Measurements from ENCODE around the gene SIRPG. TPM values are rescaled to one million over a fixed set of nuclear protein-coding genes. Genes with fewer than 3 reads are reported as not detected.

SIRPG gene
- total and polyA plus RNA-seq, 2 of the 8 experiments (the other 6 are each of a cell fraction or from before 2014, with no cell fraction given): 0.08 TPM; not detected in 1

- TF ChIP-seq CHD7 (IDR thresholded peaks at IDR 0.05; ENCODE audit: insufficient replicate concordance, low read length): no peak
- no peak for TF ChIP-seq SP1 (IDR thresholded peaks at IDR 0.05; ENCODE audit: low read depth, low read length)
- TF ChIP-seq SIN3A (conservative IDR thresholded peaks at IDR 0.05 in 1 of 2, IDR thresholded peaks at IDR 0.05 in 1 of 2; ENCODE audit: low read depth in 1 of 2, low read length in 2 of 2): no peak
- no peak for TF ChIP-seq TCF12 (IDR thresholded peaks at IDR 0.05; ENCODE audit: low read depth, low read length)
- TF ChIP-seq CHD1 (IDR thresholded peaks at IDR 0.05; ENCODE audit: low read depth, low read length): no peak
- TF ChIP-seq, protein P1, sequence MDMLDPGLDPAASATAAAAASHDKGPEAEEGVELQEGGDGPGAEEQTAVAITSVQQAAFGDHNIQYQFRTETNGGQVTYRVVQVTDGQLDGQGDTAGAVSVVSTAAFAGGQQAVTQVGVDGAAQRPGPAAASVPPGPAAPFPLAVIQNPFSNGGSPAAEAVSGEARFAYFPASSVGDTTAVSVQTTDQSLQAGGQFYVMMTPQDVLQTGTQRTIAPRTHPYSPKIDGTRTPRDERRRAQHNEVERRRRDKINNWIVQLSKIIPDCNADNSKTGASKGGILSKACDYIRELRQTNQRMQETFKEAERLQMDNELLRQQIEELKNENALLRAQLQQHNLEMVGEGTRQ (IDR thresholded peaks at IDR 0.05; ENCODE audit: low read length): no peak
- TF ChIP-seq YY1 (IDR thresholded peaks at IDR 0.05; ENCODE audit: low read depth, low read length): no peak
- TF ChIP-seq POLR2AphosphoS5 (IDR thresholded peaks at IDR 0.05; ENCODE audit: low read depth, low read length): no peak
- no peak for TF ChIP-seq SIX5 (IDR thresholded peaks at IDR 0.05; ENCODE audit: low read depth, low read length)
- TF ChIP-seq POLR2A (IDR thresholded peaks at IDR 0.05; ENCODE audit: control extremely low read depth in 1 of 2, low read depth in 2 of 2, low read length in 2 of 2): no peak
- TF ChIP-seq RAD21 (IDR thresholded peaks at IDR 0.05 in 1 of 2, conservative IDR thresholded peaks at IDR 0.05 in 1 of 2; ENCODE audit: low read depth in 2 of 2, low read length in 2 of 2): no peak
- TF ChIP-seq FOSL1 (IDR thresholded peaks at IDR 0.05; ENCODE audit: insufficient read depth, low read depth, low read length): no peak
Observed at GRCh38 chr20:1618479-1618878, 39.1 kb downstream of the SIRPG start (continued).
